Measurements from ENCODE around the gene PDE7B. TPM values are rescaled to one million over a fixed set of nuclear protein-coding genes. Genes with fewer than 3 reads are reported as not detected.

Gene PDE7B
- total RNA-seq, 2 experiments from 2014 or later = not detected

GRCh38 chr6:136134751-136135150 lies 283.2 kb downstream of the PDE7B start:
- no peak overlapping the region for H3K4me3 ChIP-seq (ENCODE audit: low read depth, low read length, poor library complexity, severe bottlenecking)
- H3K9me2 ChIP-seq (ENCODE audit: insufficient read depth, low read length) = no peaks in the 10 kb centered on the region
- H3K4me2 ChIP-seq (ENCODE audit: low read length) = no peak overlapping the region
- no peak overlapping the region for H3K27ac ChIP-seq (ENCODE audit: low read depth, low read length, poor library complexity, severe bottlenecking)
- H3K79me2 ChIP-seq (ENCODE audit: insufficient read depth, low read depth, low read length) = no peaks in the 10 kb centered on the region
- intact Hi-C loops (cut with micrococcal nuclease; ENCODE audit: unreplicated experiment) = no loop called here
- no peak for DNase-seq (ENCODE audit: low spot score)
- ChIA-PET POLR2A (interaction anchor here (0.6 to 1.2 kb wide), 5 partner anchors 9 to 1146 kb away, joined by 3 to 7 read pairs (median 4); no protein-coding TSS in a partner anchor), CTCF (ENCODE audit: unreplicated experiment) (no interaction called here)
- no peak overlapping the region for H2AFZ ChIP-seq (ENCODE audit: low read length)
- H3K9me3 ChIP-seq (ENCODE audit: low read length) = no peaks in the 10 kb centered on the region
- H4K20me1 ChIP-seq (ENCODE audit: insufficient read depth, low read length) = no peaks in the 10 kb centered on the region
- no peaks in the 10 kb centered on the region for H3K36me3 ChIP-seq (ENCODE audit: insufficient read depth, low read length)
- no TSS peak for BruUV-seq (replicated peaks)
- H3K4me1 ChIP-seq (ENCODE audit: insufficient read depth, low read length, poor library complexity, severe bottlenecking) = no peaks in the 10 kb centered on the region
- TF ChIP-seq EZH2phosphoT487 (IDR thresholded peaks at IDR 0.05; ENCODE audit: borderline replicate concordance, low read depth, low read length) (no peak), CTCF (conservative IDR thresholded peaks at IDR 0.05; ENCODE audit: low read length) (no peak)

DNA sequence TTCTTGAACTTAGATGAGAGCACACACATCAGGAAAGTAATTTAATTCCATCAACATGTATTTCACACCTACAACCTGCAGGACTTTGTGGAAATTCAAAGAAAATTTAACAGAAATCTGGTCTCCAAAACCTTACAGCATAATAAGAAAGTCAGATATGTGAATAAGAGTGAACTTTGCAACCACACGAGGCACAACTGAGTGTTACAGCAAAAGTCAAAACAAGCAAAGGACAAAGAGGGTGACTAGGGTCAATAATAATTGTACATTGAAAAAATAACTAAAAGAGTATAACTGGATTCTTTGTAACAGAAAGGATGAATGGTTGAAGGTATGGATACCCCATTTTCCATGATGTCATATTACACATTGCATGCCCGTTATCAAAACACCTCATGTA lies 284.8 kb downstream of the PDE7B start:
- Histone ChIP-seq H3K27ac (ENCODE audit: low read depth, low read length, poor library complexity, severe bottlenecking) (no peak overlapping the region), H3K79me2 (ENCODE audit: insufficient read depth, low read depth, low read length) (no peaks in the 10 kb centered on the region), H3K9me2 (ENCODE audit: insufficient read depth, low read length) (no peaks in the 10 kb centered on the region), H3K4me3 (ENCODE audit: low read depth, low read length, poor library complexity, severe bottlenecking) (no peak overlapping the region), H3K4me1 (ENCODE audit: insufficient read depth, low read length, poor library complexity, severe bottlenecking) (no peaks in the 10 kb centered on the region), H4K20me1 (ENCODE audit: insufficient read depth, low read length) (no peaks in the 10 kb centered on the region), H3K4me2 (ENCODE audit: low read length) (no peak overlapping the region), H3K9me3 (ENCODE audit: low read length) (no peaks in the 10 kb centered on the region), H2AFZ (ENCODE audit: low read length) (no peak overlapping the region), H3K36me3 (ENCODE audit: insufficient read depth, low read length) (no peaks in the 10 kb centered on the region)
- TF ChIP-seq EZH2phosphoT487 (IDR thresholded peaks at IDR 0.05; ENCODE audit: borderline replicate concordance, low read depth, low read length) = no peak
- no peak for TF ChIP-seq CTCF (conservative IDR thresholded peaks at IDR 0.05; ENCODE audit: low read length)
- intact Hi-C loops (cut with micrococcal nuclease; ENCODE audit: unreplicated experiment) = no loop called here
- POLR2A ChIA-PET = no interaction called here
- CTCF ChIA-PET (ENCODE audit: unreplicated experiment) = no interaction called here
- no TSS peak for BruUV-seq (replicated peaks)
- no peak for DNase-seq (ENCODE audit: low spot score)

DNA sequence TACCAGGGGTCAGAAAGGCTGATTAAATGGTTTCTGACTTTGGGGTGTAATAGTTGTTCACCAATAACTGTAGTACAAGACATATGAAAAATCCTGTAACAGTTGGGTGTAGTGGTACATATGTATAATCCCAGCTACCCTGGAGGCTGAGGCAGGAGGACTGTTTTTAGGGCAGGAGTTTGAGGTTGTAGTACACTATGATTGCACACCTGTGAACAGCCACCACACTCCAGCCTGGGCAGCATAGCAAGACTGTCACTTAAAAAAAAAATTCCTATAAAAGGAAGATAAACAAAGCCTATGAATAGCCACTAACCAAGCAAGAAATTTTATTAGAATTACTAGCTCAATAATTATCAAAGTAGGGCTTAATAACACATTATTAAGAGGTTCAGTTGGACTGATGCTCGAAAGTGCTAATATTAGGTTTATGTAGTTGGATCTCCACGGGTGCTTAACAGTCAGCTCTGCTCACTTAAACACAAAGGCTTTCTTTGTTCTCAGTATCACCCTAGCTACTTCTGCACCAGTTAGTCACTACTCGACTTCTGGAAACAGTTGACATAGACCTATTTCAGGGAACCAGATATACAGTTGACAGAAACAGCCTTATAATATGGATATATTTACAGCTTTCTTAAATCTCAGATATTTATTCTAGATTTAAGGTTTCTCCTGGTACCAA lies 285.6 kb downstream of the PDE7B start:
- no peaks in the 10 kb centered on the region for H3K9me3 ChIP-seq (ENCODE audit: low read length)
- no peaks in the 10 kb centered on the region for H4K20me1 ChIP-seq (ENCODE audit: insufficient read depth, low read length)
- no peak for TF ChIP-seq EZH2phosphoT487 (IDR thresholded peaks at IDR 0.05; ENCODE audit: borderline replicate concordance, low read depth, low read length)
- no peak for TF ChIP-seq CTCF (conservative IDR thresholded peaks at IDR 0.05; ENCODE audit: low read length)
- H3K27ac ChIP-seq (ENCODE audit: low read depth, low read length, poor library complexity, severe bottlenecking) = no peak overlapping the region
- no TSS peak for BruUV-seq (replicated peaks)
- CTCF ChIA-PET (ENCODE audit: unreplicated experiment) = no interaction called here
- no peak overlapping the region for H3K4me3 ChIP-seq (ENCODE audit: low read depth, low read length, poor library complexity, severe bottlenecking)
- no peaks in the 10 kb centered on the region for H3K4me1 ChIP-seq (ENCODE audit: insufficient read depth, low read length, poor library complexity, severe bottlenecking)
- intact Hi-C loops (cut with micrococcal nuclease; ENCODE audit: unreplicated experiment) = no loop called here
- H3K9me2 ChIP-seq (ENCODE audit: insufficient read depth, low read length) = no peaks in the 10 kb centered on the region
- no peak overlapping the region for H2AFZ ChIP-seq (ENCODE audit: low read length)
- DNase-seq (ENCODE audit: low spot score) = no peak
- no peaks in the 10 kb centered on the region for H3K79me2 ChIP-seq (ENCODE audit: insufficient read depth, low read depth, low read length)
- POLR2A ChIA-PET = no interaction called here
- no peak overlapping the region for H3K4me2 ChIP-seq (ENCODE audit: low read length)
- no peaks in the 10 kb centered on the region for H3K36me3 ChIP-seq (ENCODE audit: insufficient read depth, low read length)

Measured in OCI-LY7 (cell line).